NCI-H1105 treated with DMSO at 0.1 percent for 48 hours (cell line): ENCODE data around the gene FCRL5.
"Not testable (repeated sequence)": the region's sequence is repeated elsewhere in the genome, so short reads cannot be mapped to it uniquely, and the experiment has no call there.

Experiments used
- DNase-seq: peaks from one replicate; lab custom pipeline; 2025; lab: John Stamatoyannopoulos, UW

FCRL5 gene

GRCh38 chr1:157487504-157487903 is 64.8 kb downstream of the FCRL5 start:
- DNase-seq: no peak

DNA sequence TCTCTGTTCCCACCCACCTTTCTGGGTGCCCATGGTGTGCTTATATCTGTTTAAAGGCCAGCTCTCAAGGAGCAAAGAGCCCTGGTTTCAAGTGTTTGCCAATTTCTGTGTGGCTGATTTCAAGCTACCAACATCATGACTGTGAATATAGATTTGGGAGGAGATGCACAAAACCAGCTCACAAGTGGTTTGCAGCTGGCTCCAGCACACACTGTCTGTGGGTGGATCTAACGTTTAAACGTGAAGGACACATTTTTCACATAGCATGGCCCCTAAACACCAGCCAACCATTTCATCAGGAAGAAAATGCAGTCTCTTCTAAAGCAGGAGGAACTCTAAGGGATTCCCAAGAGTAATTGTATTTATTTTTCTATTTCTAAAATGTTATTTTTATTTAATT is 65.2 kb downstream of the FCRL5 start:
- DNase-seq: no peak

DNA sequence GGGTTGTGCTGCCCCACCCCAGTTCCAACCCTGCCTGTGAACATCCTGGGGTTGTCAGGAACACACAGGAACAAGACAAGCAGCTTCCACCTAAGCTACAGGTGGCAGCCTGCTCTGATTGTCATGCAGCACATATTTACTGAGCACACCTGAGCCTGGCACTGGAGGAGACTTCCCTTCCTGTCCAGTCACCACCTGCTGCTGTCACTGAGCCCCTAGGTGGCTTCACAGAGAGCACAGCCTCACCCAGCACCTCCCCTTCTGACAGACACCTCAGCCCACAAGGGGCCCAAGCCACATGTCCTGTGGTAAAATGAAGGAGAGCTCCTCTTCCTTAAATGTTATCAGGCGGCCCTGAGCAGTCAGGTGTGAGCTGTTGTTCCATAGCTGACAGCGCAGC is 65.9 kb downstream of the FCRL5 start:
- DNase-seq: not testable (repeated sequence)

DNA sequence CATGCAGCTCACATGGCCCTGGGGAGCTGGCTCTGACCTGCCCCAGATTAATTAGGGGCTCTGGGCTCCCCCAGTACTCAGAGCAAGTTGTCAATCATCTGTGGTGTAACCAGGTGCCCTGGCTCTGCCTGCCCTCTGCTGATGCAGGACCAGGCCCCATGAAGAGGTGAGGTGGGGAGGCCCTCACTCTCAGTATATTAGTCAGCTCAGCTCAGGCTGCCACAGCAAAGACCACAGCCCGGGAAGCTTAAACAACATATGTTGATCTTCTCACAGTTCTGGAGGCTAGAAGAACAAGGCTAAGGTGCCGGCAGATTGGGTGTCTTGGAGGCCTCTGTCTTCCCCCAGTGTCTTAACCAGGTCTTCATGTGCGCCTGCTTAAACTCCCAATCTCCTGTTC is 66.5 kb downstream of the FCRL5 start:
- no peak for DNase-seq

DNA sequence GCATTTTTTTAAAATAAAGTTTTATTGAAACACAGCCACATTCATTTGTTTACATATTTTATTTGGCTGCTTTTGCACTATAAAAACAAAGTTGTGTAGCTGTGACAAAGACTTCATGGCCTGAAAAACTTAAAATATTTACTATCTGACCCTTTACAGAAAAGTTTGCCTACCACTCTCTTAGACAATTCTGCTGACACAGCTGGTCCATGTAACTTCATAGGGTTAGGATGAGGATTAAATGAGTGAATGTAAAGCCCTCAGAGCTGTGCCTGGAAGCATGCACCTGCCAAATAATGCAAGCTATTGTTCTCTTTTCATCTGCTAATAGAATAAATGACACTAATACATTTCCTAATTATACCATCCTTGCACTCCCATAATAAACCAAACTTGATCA is 67.7 kb downstream of the FCRL5 start:
- DNase-seq: no peak

GRCh38 chr1:157483635-157484034 is 68.7 kb downstream of the FCRL5 start:
- no peak for DNase-seq

- no peak for DNase-seq
Measured at GRCh38 chr1:157482717-157483116, 69.6 kb downstream of the FCRL5 start.

DNA sequence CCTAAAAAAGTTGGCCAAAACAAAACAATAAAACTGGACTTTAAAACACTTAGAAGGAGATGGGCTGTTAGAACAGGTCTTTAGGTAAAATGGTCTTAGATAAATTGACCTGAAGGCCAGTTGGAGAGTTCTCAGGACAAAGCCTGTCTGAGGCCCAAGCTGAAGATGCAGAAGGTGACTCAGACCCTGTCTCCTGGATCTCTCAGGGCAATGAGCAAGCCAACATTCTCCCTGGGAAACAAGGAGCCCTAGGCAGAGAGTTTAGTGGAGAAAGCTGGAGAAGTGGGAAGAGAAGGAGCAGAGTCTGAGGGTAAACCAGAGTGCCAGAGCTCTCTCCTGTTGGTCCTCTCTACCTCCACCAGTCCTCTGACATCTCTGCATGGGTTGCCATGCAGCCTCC is 70.1 kb downstream of the FCRL5 start:
- DNase-seq: no peak

DNA sequence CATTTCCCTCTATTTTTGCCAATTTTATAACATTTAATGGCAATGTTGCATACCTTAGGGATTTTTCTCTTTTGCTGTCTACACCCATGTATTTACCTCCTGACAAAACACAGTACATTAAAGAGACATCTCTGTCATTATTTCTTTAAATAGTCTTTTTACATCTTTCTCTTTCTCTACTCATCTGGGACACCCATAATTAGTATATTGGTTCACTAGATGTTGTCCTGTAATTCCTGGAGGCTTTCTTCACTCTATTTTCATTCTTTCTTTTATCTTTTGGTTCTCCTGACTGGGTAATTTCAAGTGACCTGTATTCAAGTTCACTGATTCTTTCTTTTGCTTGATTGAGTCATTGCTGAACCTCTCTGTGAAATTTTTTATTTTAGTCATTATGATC is 74.3 kb downstream of the FCRL5 start:
- DNase-seq: no peak

- no peak for DNase-seq
Measured at GRCh38 chr1:157477419-157477818, 74.9 kb downstream of the FCRL5 start.

- DNase-seq: peak; percentile 36
Measured at GRCh38 chr1:157472959-157473358, 79.4 kb downstream of the FCRL5 start.

GRCh38 chr1:157472056-157472701 is 80.1 kb downstream of the FCRL5 start:
- no peak for DNase-seq

DNA sequence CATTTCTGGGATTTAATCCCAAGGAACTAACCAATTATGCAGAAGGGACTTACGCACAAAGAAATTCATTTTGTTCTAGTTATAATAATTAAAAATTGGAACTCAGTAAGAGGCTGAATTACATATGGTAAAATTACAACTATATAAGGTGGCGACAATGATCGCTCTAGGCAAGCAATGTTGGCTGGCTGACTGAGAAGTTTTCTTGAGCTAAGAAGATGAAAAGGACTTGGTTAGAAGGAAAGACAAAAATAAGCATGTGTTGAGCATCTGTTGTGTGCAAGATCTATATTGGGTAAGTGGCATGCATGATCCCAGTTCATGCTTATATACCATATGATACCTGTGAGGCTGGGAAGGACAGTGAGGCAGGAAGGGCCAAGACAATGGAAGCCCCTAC is 80.8 kb downstream of the FCRL5 start:
- no peak for DNase-seq

DNA sequence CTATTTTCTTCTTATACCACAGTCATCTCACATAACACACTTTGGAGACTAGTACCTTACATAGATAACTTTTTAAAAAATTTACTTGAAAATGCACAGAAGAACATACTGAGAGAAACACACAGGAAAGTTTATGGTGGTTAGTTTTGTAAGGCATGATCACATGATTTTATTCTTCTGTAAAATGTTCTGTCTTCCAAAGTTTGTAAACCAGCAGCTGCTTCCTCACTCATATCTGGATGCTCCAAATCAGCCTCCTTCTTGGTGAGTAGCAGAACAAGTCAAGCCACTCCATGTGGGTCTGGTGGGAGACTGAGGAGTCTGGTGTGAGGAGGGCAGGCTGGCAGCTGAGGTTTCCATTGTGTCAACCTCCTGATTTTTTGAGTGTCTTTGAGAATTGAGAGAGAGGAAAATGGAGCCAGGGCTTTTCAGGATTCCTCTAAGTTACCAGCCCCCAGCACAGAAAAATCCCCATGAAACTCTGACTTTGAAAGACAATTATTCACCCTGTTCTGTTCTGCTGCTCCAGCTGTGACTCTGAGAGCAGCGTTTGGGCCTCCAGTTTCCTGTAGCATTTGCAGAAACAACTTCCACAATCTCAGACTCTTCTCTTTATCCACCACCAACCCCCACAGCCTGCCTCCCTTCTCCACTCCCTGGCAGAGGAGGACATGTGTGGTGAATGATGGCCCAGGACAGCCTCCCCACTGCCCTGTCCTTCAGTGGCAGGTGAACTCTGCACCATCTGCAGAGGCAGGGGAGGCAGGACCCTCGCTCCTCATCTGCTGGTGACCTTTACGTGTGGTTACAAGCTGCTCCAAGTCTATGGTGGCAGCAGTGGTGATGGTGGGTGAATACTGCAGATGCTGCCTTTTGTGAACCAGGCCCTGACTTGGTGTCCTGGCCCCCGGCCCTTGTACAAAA is 82.3 kb downstream of the FCRL5 start:
- no peak for DNase-seq

DNA sequence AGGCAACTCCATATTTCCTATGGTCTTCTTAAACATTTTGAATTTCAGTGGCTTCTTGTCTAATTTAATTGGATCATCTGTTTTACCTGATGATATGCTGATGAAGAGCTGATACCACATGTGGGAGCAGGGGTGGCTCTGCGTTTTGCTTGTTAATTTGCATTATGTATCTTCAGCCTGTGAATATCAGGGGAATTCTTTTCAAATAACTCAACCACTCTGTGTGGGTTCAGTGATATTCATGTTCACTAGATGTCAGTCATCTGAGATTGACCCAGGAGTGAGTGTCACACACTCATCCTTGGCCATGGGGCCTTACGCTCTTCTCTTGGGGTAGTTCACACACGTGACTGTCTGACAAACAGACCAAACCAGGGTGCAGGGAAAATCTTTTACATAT is 83.0 kb downstream of the FCRL5 start:
- DNase-seq: no peak

- no peak for DNase-seq
Measured at GRCh38 chr1:157466011-157466410, 86.3 kb downstream of the FCRL5 start.
